Measurements from ENCODE around the gene TRAF3IP3.

Gene TRAF3IP3

GRCh38 chr1:209714338-209714737, 41.5 kb upstream of the TRAF3IP3 start:
- H3K4me3 ChIP-seq (ENCODE audit: low read length) = no peak overlapping the region
- TF ChIP-seq CTCF (conservative IDR thresholded peaks at IDR 0.05; ENCODE audit: low read depth, low read length) = no peak
- no peak for DNase-seq (ENCODE audit: low read depth)

- no peak overlapping the region for H3K4me3 ChIP-seq (ENCODE audit: low read length)
- no peak for TF ChIP-seq CTCF (conservative IDR thresholded peaks at IDR 0.05; ENCODE audit: low read depth, low read length)
- no peak for DNase-seq (ENCODE audit: low read depth)
Measured at GRCh38 chr1:209715314-209715713, 40.5 kb upstream of the TRAF3IP3 start.

- TF ChIP-seq CTCF (conservative IDR thresholded peaks at IDR 0.05; ENCODE audit: low read depth, low read length) = no peak
- H3K4me3 ChIP-seq (ENCODE audit: low read length) = no peak overlapping the region
- DNase-seq (ENCODE audit: low read depth) = no peak
Measured at GRCh38 chr1:209717818-209718217, 38.0 kb upstream of the TRAF3IP3 start.

- no peak for TF ChIP-seq CTCF (conservative IDR thresholded peaks at IDR 0.05; ENCODE audit: low read depth, low read length)
- DNase-seq (ENCODE audit: low read depth) = no peak
- no peak overlapping the region for H3K4me3 ChIP-seq (ENCODE audit: low read length)
Measured at GRCh38 chr1:209720326-209720725, 35.5 kb upstream of the TRAF3IP3 start.

GRCh38 chr1:209720826-209721225, 35.0 kb upstream of the TRAF3IP3 start:
- no peak for DNase-seq (ENCODE audit: low read depth)
- TF ChIP-seq CTCF (conservative IDR thresholded peaks at IDR 0.05; ENCODE audit: low read depth, low read length) = no peak
- no peak overlapping the region for H3K4me3 ChIP-seq (ENCODE audit: low read length)

GRCh38 chr1:209721323-209721722, 34.5 kb upstream of the TRAF3IP3 start:
- no peak for DNase-seq (ENCODE audit: low read depth)
- H3K4me3 ChIP-seq (ENCODE audit: low read length) = no peak overlapping the region
- no peak for TF ChIP-seq CTCF (conservative IDR thresholded peaks at IDR 0.05; ENCODE audit: low read depth, low read length)

GRCh38 chr1:209723265-209723664, 32.6 kb upstream of the TRAF3IP3 start:
- H3K4me3 ChIP-seq (ENCODE audit: low read length) = no peak overlapping the region
- DNase-seq (ENCODE audit: low read depth) = no peak
- TF ChIP-seq CTCF (conservative IDR thresholded peaks at IDR 0.05; ENCODE audit: low read depth, low read length) = no peak
